ENCODE measurements around the gene ARHGEF19. TPM values are rescaled to one million over a fixed set of nuclear protein-coding genes. Genes with fewer than 3 reads are reported as not detected.
"Not testable (repeated sequence)": the region's sequence is repeated elsewhere in the genome, so short reads cannot be mapped to it uniquely, and the experiment has no call there.

Gene ARHGEF19
- total RNA-seq, 4 donors from 2014 or later: 33.0 to 83.8 (median 45.7) TPM

DNA sequence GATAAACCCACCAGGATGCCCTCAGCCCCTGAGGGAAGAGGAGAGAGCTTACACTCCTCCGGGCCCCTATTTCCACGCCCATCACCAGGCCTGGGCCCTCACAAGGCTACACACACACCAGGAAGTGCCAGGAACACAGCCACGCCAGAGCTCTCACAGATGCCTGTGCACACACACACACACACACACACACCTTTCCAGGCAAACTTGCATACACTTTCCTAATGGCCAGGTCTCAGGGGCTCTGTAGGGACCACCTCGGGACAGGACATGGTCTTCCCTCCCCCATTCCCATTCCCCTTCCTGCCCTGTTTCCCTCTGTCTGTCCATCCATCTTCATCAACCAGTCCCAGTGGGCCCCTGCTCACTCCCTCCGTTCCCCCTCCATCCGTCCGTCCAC is 46.9 kb downstream of the ARHGEF19 start:
- H3K4me3 ChIP-seq: no peak overlapping the region
- no peak for DNase-seq (ENCODE audit: low spot score in 2 of 2)
- H3K27ac ChIP-seq: peak overlapping the region; percentile 3
- no peak for TF ChIP-seq POLR2AphosphoS5 (IDR thresholded peaks at IDR 0.05)
- no peak for TF ChIP-seq POLR2A (IDR thresholded peaks at IDR 0.05)
- TF ChIP-seq, protein P1, sequence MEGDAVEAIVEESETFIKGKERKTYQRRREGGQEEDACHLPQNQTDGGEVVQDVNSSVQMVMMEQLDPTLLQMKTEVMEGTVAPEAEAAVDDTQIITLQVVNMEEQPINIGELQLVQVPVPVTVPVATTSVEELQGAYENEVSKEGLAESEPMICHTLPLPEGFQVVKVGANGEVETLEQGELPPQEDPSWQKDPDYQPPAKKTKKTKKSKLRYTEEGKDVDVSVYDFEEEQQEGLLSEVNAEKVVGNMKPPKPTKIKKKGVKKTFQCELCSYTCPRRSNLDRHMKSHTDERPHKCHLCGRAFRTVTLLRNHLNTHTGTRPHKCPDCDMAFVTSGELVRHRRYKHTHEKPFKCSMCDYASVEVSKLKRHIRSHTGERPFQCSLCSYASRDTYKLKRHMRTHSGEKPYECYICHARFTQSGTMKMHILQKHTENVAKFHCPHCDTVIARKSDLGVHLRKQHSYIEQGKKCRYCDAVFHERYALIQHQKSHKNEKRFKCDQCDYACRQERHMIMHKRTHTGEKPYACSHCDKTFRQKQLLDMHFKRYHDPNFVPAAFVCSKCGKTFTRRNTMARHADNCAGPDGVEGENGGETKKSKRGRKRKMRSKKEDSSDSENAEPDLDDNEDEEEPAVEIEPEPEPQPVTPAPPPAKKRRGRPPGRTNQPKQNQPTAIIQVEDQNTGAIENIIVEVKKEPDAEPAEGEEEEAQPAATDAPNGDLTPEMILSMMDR (IDR thresholded peaks at IDR 0.05): no peak
- TF ChIP-seq EP300 (IDR thresholded peaks at IDR 0.05): no peak
- no peaks in the 10 kb centered on the region for H3K36me3 ChIP-seq
- no peaks in the 10 kb centered on the region for H3K9me3 ChIP-seq
- no peaks in the 10 kb centered on the region for H3K27me3 ChIP-seq
- WGBS: 77% methylated on average over 7 of the region's 7 CpGs
- peaks cover 19% of the 10 kb centered on the region for H3K4me1 ChIP-seq

DNA sequence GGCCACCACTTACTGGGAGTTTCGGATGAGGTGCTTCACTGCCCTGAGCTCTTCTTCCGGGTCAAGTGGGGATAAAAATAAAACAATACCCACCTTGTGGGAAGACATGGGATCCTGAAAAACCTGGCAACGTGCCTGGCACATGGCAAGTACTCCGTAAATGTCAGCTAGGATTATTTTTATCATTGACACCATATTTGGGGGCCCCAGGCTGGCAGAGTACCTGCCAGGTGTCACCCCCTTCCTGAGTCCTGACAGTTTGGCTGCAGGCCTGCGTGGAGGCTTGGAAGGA is 47.4 kb downstream of the ARHGEF19 start:
- no peaks in the 10 kb centered on the region for H3K27me3 ChIP-seq
- no peak for DNase-seq (ENCODE audit: low spot score in 2 of 2)
- no peak overlapping the region for H3K27ac ChIP-seq
- TF ChIP-seq, protein P1 (IDR thresholded peaks at IDR 0.05): no peak
- TF ChIP-seq POLR2A (IDR thresholded peaks at IDR 0.05): no peak
- no peak for TF ChIP-seq POLR2AphosphoS5 (IDR thresholded peaks at IDR 0.05)
- no peak for TF ChIP-seq EP300 (IDR thresholded peaks at IDR 0.05)
- no peaks in the 10 kb centered on the region for H3K9me3 ChIP-seq
- 54% methylated on average over 5 of the region's 5 CpGs for WGBS
- H3K4me3 ChIP-seq: no peak overlapping the region
- peaks cover 22% of the 10 kb centered on the region for H3K4me1 ChIP-seq
- no peaks in the 10 kb centered on the region for H3K36me3 ChIP-seq

DNA sequence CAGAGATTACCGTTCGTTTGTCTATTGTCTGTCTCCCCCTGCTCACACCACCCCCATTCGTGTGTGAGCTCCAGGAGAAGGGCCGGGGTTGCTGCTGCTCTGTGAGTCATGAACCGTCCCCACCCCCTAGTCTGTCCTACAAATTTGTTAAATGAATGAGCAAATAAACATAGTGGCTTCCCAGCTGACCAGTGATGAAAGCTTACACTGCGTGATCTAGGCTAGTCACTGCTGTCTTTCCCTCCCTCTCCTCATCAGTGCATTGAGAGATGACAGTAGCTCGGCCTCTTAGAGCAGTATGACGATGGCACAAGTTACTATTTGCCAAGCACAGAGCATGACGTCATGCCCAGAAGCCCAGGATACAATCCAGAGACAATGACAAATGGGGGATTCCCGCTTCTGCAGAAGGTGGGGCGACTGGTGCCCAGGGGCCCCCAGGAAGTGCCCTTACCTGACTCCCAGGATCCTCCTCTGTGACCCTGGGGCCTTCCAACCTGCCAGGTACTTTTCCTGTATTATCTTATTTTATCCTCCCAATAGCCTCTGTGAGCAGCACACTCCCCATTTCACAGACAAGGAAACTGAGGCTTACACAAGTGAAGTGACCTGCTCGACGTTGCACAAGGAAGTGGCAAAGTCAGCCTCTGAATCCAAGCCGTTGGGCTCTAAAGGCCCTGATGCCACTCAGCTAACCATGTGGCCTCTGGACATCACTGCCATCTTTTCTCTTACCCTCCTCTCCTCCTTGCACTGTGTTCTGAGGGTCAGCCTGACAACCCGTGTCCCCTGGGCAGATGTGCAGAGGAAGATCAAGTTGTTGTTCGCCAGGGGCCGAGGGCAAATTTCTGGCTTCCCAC is 48.0 kb downstream of the ARHGEF19 start:
- no peak for TF ChIP-seq POLR2AphosphoS5 (IDR thresholded peaks at IDR 0.05)
- TF ChIP-seq POLR2A (IDR thresholded peaks at IDR 0.05): no peak
- no peak overlapping the region for H3K4me3 ChIP-seq
- WGBS: 52% methylated on average over 17 of the region's 17 CpGs
- peaks cover 27% of the 10 kb centered on the region for H3K4me1 ChIP-seq
- H3K27ac ChIP-seq: no peak overlapping the region
- H3K36me3 ChIP-seq: no peaks in the 10 kb centered on the region
- H3K9me3 ChIP-seq: no peaks in the 10 kb centered on the region
- no peak for DNase-seq (ENCODE audit: low spot score in 2 of 2)
- no peaks in the 10 kb centered on the region for H3K27me3 ChIP-seq

DNA sequence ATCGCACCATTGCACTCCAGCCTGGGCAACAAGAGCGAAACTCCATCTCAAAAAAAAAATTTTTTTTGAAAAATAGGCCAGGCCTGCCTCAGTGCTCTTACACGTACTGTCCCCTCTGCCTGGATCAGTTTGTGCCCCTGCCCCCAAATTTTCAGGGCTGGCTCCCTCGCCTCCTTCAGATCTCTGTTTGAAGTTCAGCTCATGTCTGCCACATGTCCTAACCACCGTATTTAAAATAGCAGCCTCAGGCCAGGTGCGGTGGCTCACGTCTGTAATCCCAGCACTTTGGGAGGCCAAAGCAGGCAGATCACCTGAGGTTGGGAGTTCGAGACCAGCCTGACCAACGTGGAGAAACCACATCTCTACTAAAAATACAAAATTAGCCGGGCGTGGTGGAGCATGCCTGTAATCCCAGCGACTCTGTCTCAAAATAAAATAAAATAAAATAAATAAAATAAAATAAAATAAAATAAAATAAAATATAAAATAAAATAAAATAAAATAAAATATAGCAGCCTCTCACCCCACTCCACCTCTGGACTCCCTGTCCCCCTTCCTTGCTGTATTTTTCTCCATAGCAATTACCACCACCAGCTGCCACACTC is 48.7 kb downstream of the ARHGEF19 start:
- DNase-seq (ENCODE audit: low spot score in 2 of 2); H3K27ac ChIP-seq; H3K4me3 ChIP-seq; H3K27me3 ChIP-seq; H3K9me3 ChIP-seq; H3K36me3 ChIP-seq: not testable (repeated sequence)
- WGBS: 80% methylated on average over 12 of the region's 12 CpGs
- peaks cover 33% of the 10 kb centered on the region for H3K4me1 ChIP-seq

DNA sequence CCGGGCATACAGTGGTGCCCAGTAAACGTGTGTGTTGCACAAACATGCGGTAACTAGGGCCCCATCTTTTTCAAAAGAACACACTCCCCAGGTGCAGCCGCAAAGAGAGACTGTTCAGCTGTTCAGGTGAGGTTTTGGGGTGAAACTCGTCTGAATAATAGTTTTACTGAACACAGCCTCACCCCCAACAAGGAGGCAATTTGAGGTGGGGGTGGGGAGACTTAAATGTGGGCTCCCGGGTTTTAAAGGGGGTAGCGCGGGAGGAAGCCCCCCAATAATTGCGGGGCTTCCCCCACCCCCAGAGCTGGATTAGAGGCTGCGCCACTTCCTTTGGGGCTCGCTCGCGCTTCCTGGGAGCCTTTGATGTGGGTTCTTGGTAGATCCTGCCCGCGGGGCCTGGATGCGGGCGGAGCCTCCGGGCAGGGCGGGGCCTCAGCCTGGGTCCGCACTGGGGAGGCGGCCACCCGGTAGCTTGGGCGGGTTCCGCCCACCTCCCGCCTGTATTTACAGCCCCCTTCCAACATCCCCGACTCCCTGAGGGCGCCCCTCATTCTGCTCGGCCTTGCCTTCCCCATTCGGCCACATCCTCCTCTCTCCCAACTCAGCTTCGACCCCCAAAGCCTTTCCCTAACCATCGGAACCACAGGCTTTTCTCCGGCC is 50.2 kb downstream of the ARHGEF19 start:
- Histone ChIP-seq H3K4me3 (no peak overlapping the region), H3K9me3 (no peaks in the 10 kb centered on the region), H3K27me3 (no peaks in the 10 kb centered on the region), H3K27ac (no peak overlapping the region), H3K36me3 (no peaks in the 10 kb centered on the region), H3K4me1 (peaks cover 37% of the 10 kb centered on the region)
- no peak for DNase-seq (ENCODE audit: low spot score in 2 of 2)
- TF ChIP-seq POLR2AphosphoS5 (IDR thresholded peaks at IDR 0.05) (no peak), POLR2A (IDR thresholded peaks at IDR 0.05) (no peak), EP300 (IDR thresholded peaks at IDR 0.05) (no peak)
- TF ChIP-seq, protein P1 (IDR thresholded peaks at IDR 0.05): no peak
- WGBS: 59% methylated on average over 23 of the region's 32 CpGs

DNA sequence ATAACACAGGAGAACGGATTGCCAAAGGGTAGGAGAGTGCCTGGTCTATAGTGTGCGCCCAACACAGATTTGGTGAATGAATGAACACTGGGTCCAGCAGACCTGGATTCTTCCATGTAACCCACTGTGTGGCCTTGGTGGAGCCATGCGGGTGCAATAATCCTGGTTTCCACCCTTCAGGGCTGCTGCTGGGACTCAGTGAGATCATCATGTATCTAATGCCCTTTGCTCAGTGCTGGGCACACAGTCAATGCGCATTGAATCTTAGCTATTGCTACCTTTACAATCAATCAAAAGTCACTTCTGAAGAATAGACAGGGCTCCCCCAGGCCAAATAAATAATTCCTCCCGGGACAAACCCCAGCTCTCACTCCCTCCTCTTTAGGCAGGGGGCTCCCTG is 50.7 kb downstream of the ARHGEF19 start:
- Histone ChIP-seq H3K4me1 (peaks cover 40% of the 10 kb centered on the region), H3K9me3 (no peaks in the 10 kb centered on the region)
- TF ChIP-seq POLR2A (IDR thresholded peaks at IDR 0.05) (no peak), POLR2AphosphoS5 (IDR thresholded peaks at IDR 0.05) (no peak), EP300 (IDR thresholded peaks at IDR 0.05) (no peak)
- TF ChIP-seq, protein P1 (IDR thresholded peaks at IDR 0.05): no peak

More for the DNA sequence above, 50.7 kb downstream of the ARHGEF19 start:
- no peak overlapping the region for H3K27ac ChIP-seq
- no peaks in the 10 kb centered on the region for H3K36me3 ChIP-seq
- no peak for DNase-seq (ENCODE audit: low spot score in 2 of 2)
- H3K27me3 ChIP-seq: no peaks in the 10 kb centered on the region
- H3K4me3 ChIP-seq: no peak overlapping the region
- WGBS: 83% methylated on average over 5 of the region's 5 CpGs
